HAP-1 (cell line): ENCODE measurements around the gene PPARA.
A peak's percentile ranks its signal among the peaks of the same experiment; 100 is the strongest.

Experiments used
- DNase-seq, 2 experiments: peaks; one replicate each; pipeline ENCODE4 v3.0.0-alpha.2; 2016 to 2020; ENCODE audit warnings: low spot score in 2 of 2
- H3K27me3 ChIP-seq: fragments of 250-450 bp; sonication (Bioruptor Pico); 2 replicates; pipeline ENCODE4 v1.5.1; 2020; ENCODE audit warnings: low read depth, mild to moderate bottlenecking, moderate library complexity
- H3K36me3 ChIP-seq: fragments of 250-450 bp; sonication (Bioruptor Pico); replicated peaks from 2 replicates; pipeline ENCODE4 v1.5.1; 2020; ENCODE audit warnings: mild to moderate bottlenecking
- H3K4me1 ChIP-seq: fragments of 250-450 bp; sonication (Bioruptor Pico); 2 replicates; pipeline ENCODE4 v1.5.1; 2020; ENCODE audit warnings: mild to moderate bottlenecking
- H3K4me3 ChIP-seq: fragments of 250-450 bp; sonication (Bioruptor Pico); 2 replicates; pipeline ENCODE4 v1.5.1; 2020; ENCODE audit warnings: mild to moderate bottlenecking, moderate library complexity
- H3K9me3 ChIP-seq: fragments of 250-450 bp; sonication (Bioruptor Pico); 2 replicates; pipeline ENCODE4 v1.5.1; 2020; ENCODE audit warnings: mild to moderate bottlenecking, moderate library complexity
- in situ Hi-C: fragments of 300-500 bp; cut with MboI; formaldehyde crosslinking; loops from 3 replicates; pipeline ENCODE4 v1.14.3; 2020; ENCODE audit warnings: low sequenced_read_pairs, inconsistent platforms, mixed read lengths

PPARA gene

GRCh38 chr22:46150034-46150654, at the start of gene PPARA:
TSS of gene PPARA (plus strand) at chr22:46150526. CDS start at chr22:46198384, 47,858 bp downstream.
- in situ Hi-C loops = no loop called here
- peak; percentile 67 to 92 for DNase-seq
- H3K4me3 ChIP-seq = peak within 1 kb of the TSS; percentile 91
- H3K4me1 ChIP-seq = peaks cover 3% of the 10 kb centered on the region; the same call in 1 of the 2 replicates
- H3K9me3 ChIP-seq = no peaks in the 10 kb centered on the region
- H3K36me3 ChIP-seq = peaks cover 6% of the 10 kb centered on the region
- peaks cover 23% of the 10 kb centered on the region for H3K27me3 ChIP-seq

GRCh38 chr22:46102159-46102558, 48.2 kb upstream of the PPARA start:
- H3K4me3 ChIP-seq = no peak overlapping the region
- no peaks in the 10 kb centered on the region for H3K27me3 ChIP-seq
- no peaks in the 10 kb centered on the region for H3K9me3 ChIP-seq
- no peak for DNase-seq
- no peaks in the 10 kb centered on the region for H3K4me1 ChIP-seq
- H3K36me3 ChIP-seq = peaks cover 64% of the 10 kb centered on the region
- in situ Hi-C loops = no loop called here

GRCh38 chr22:46102752-46103151, 47.6 kb upstream of the PPARA start:
- no peaks in the 10 kb centered on the region for H3K9me3 ChIP-seq
- in situ Hi-C loops = no loop called here
- peaks cover 62% of the 10 kb centered on the region for H3K36me3 ChIP-seq
- no peaks in the 10 kb centered on the region for H3K27me3 ChIP-seq
- H3K4me1 ChIP-seq = no peaks in the 10 kb centered on the region
- no peak overlapping the region for H3K4me3 ChIP-seq
- DNase-seq = no peak

- DNase-seq = no peak
- in situ Hi-C loops = no loop called here
- Histone ChIP-seq H3K4me3 (no peak overlapping the region), H3K27me3 (no peaks in the 10 kb centered on the region), H3K9me3 (no peaks in the 10 kb centered on the region), H3K4me1 (no peaks in the 10 kb centered on the region), H3K36me3 (peaks cover 58% of the 10 kb centered on the region)
Observed at GRCh38 chr22:46103181-46103580, 47.1 kb upstream of the PPARA start.

- Histone ChIP-seq H3K27me3 (no peaks in the 10 kb centered on the region), H3K4me1 (no peaks in the 10 kb centered on the region), H3K9me3 (no peaks in the 10 kb centered on the region), H3K36me3 (peaks cover 53% of the 10 kb centered on the region), H3K4me3 (no peak overlapping the region)
- in situ Hi-C loops = no loop called here
- DNase-seq = no peak
Observed at GRCh38 chr22:46103664-46104063, 46.7 kb upstream of the PPARA start.

- Histone ChIP-seq H3K36me3 (peaks cover 49% of the 10 kb centered on the region), H3K9me3 (no peaks in the 10 kb centered on the region), H3K27me3 (no peaks in the 10 kb centered on the region), H3K4me1 (no peaks in the 10 kb centered on the region), H3K4me3 (no peak overlapping the region)
- DNase-seq = no peak
- in situ Hi-C loops = no loop called here
Observed at GRCh38 chr22:46104170-46104880, 46.0 kb upstream of the PPARA start.

GRCh38 chr22:46104881-46105493, 45.3 kb upstream of the PPARA start:
- in situ Hi-C loops = no loop called here
- Histone ChIP-seq H3K4me1 (no peaks in the 10 kb centered on the region), H3K36me3 (peaks cover 49% of the 10 kb centered on the region)

GRCh38 chr22:46105494-46106278, 44.6 kb upstream of the PPARA start:
- H3K36me3 ChIP-seq = peaks cover 49% of the 10 kb centered on the region
- H3K27me3 ChIP-seq = no peaks in the 10 kb centered on the region
- H3K9me3 ChIP-seq = no peaks in the 10 kb centered on the region
- in situ Hi-C loops = no loop called here
- DNase-seq = no peak
- H3K4me1 ChIP-seq = no peaks in the 10 kb centered on the region
- H3K4me3 ChIP-seq = no peak overlapping the region

More at GRCh38 chr22:46104881-46105493, 45.3 kb upstream of the PPARA start:
- no peak for DNase-seq
- no peak overlapping the region for H3K4me3 ChIP-seq
- no peaks in the 10 kb centered on the region for H3K9me3 ChIP-seq
- H3K27me3 ChIP-seq = no peaks in the 10 kb centered on the region

GRCh38 chr22:46106279-46107022, 43.9 kb upstream of the PPARA start:
- H3K27me3 ChIP-seq = no peaks in the 10 kb centered on the region
- peaks cover 44% of the 10 kb centered on the region for H3K36me3 ChIP-seq
- no peaks in the 10 kb centered on the region for H3K4me1 ChIP-seq
- DNase-seq = no peak
- no peak overlapping the region for H3K4me3 ChIP-seq
- no peaks in the 10 kb centered on the region for H3K9me3 ChIP-seq
- in situ Hi-C loops = no loop called here

- Histone ChIP-seq H3K9me3 (no peaks in the 10 kb centered on the region), H3K4me1 (no peaks in the 10 kb centered on the region), H3K27me3 (no peaks in the 10 kb centered on the region), H3K36me3 (peaks cover 39% of the 10 kb centered on the region), H3K4me3 (no peak overlapping the region)
- DNase-seq = no peak
- in situ Hi-C loops = no loop called here
Observed at GRCh38 chr22:46107089-46107664, 43.1 kb upstream of the PPARA start.

GRCh38 chr22:46107753-46108563, 42.4 kb upstream of the PPARA start:
- no peak for DNase-seq
- Histone ChIP-seq H3K27me3 (no peaks in the 10 kb centered on the region), H3K36me3 (peaks cover 37% of the 10 kb centered on the region), H3K4me1 (no peaks in the 10 kb centered on the region), H3K9me3 (no peaks in the 10 kb centered on the region), H3K4me3 (no peak overlapping the region)
- in situ Hi-C loops = no loop called here
